ENCODE data around the gene EBF3. TPM values are rescaled to one million over a fixed set of nuclear protein-coding genes. Genes with fewer than 3 reads are reported as not detected.

Gene EBF3
- total RNA-seq, 1 donor from 2014 or later, result 0.53 TPM

DNA sequence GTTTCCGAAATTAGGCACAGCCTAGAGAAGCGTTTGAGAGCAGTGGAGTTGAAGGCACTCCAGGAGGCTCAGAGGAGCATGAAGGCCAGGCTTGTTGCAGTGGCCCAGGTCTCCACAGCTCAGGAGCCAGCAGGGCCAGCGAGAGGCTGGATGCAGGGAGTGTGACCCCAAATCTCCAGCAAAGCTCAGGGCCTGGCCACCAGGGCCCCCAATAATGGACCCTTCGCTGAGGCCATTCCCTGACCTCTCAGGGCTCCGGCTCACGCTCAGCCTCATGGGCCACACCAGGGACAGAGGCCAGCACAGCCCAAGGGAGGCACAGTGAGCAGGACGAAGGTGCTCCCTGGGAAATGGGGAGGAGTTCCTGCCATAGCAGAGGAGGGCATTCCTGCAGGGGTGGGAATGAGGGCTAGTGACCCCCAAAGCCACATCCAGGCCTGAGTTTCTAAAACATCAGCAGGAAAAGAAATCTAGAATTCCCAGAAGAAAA, 47.5 kb downstream of the EBF3 start:
- TF ChIP-seq, protein P1, sequence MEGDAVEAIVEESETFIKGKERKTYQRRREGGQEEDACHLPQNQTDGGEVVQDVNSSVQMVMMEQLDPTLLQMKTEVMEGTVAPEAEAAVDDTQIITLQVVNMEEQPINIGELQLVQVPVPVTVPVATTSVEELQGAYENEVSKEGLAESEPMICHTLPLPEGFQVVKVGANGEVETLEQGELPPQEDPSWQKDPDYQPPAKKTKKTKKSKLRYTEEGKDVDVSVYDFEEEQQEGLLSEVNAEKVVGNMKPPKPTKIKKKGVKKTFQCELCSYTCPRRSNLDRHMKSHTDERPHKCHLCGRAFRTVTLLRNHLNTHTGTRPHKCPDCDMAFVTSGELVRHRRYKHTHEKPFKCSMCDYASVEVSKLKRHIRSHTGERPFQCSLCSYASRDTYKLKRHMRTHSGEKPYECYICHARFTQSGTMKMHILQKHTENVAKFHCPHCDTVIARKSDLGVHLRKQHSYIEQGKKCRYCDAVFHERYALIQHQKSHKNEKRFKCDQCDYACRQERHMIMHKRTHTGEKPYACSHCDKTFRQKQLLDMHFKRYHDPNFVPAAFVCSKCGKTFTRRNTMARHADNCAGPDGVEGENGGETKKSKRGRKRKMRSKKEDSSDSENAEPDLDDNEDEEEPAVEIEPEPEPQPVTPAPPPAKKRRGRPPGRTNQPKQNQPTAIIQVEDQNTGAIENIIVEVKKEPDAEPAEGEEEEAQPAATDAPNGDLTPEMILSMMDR (IDR thresholded peaks at IDR 0.05), result no peak
- Histone ChIP-seq H3K4me3 (no peak overlapping the region), H3K27me3 (ENCODE audit: low read depth) (no peaks in the 10 kb centered on the region), H3K36me3 (no peaks in the 10 kb centered on the region), H3K9me3 (no peaks in the 10 kb centered on the region), H3K27ac (no peak overlapping the region), H3K4me1 (no peaks in the 10 kb centered on the region)
- intact Hi-C loops (cut with DNase I), result no loop called here
- no peak for ATAC-seq
- no peak for DNase-seq

DNA sequence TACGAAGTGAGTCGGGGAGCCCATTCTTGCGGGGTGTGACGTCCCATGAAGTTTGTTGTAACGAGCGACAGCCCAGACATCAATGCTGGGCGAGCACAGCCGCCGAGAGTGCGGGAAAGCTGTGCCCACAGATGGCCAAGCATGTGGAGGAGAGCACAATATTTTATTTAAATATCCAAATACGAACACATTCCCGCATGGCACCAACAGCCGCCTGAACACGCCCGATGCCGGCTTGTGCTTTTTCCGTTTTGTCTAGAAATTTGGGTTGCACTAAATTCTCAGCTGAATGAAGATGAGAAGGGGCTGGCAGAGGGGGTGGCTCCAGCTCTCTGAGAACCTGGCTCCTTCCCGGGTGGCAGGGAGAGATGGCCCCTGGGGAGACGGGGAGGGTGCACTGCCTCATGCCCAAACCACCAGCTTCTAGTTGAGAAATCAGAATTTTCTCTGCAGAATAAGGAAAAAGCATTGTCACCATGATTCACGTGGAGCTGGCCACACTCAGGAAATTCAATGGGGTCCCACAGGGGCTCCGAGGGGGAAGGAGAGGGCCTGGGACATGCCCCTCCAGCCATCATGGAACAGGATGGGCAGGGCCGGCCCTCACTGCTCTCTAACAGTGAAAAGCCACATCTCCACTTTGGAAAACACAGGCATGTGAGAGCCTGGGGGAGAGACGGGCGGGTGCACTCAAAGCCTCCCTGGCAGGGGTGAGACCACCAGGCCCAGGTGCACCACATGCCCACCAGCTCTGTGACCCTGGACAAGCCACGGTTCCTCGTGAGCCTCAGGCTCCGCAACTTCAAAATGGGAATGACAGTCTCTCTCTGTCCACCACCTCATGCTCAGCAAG, 48.3 kb downstream of the EBF3 start:
- H3K4me3 ChIP-seq, result no peak overlapping the region
- no peaks in the 10 kb centered on the region for H3K4me1 ChIP-seq
- intact Hi-C loops (cut with DNase I), result no loop called here
- ATAC-seq, result no peak
- no peak for DNase-seq
- H3K27me3 ChIP-seq (ENCODE audit: low read depth), result no peaks in the 10 kb centered on the region
- H3K9me3 ChIP-seq, result no peaks in the 10 kb centered on the region
- H3K27ac ChIP-seq, result no peak overlapping the region
- H3K36me3 ChIP-seq, result no peaks in the 10 kb centered on the region
- TF ChIP-seq, protein P1 (IDR thresholded peaks at IDR 0.05), result no peak

DNA sequence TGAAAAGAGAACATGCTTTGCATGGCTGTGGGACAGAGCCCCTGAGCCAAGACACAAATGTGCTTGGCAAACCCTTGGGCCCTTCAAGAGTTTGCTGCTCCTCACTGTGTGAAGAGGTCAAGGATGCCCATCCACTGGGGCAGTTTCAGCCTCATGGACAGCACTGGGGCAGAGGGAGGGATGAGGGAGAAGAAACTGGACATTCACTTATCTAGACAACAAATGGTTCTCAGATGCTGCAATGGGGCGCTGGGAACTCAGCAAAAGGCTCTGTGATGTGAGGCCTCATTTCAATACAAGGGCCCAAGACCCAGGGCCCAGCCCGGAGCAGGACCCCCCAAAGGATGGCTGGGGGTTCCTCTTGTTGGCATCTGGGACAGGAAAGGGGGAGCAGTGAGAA, 49.1 kb downstream of the EBF3 start:
- Histone ChIP-seq H3K9me3 (no peaks in the 10 kb centered on the region), H3K27me3 (ENCODE audit: low read depth) (no peaks in the 10 kb centered on the region), H3K36me3 (no peaks in the 10 kb centered on the region), H3K27ac (no peak overlapping the region), H3K4me3 (no peak overlapping the region), H3K4me1 (no peaks in the 10 kb centered on the region)
- intact Hi-C loops (cut with DNase I), result no loop called here
- TF ChIP-seq, protein P1 (IDR thresholded peaks at IDR 0.05), result no peak
- no peak for DNase-seq
- no peak for ATAC-seq

DNA sequence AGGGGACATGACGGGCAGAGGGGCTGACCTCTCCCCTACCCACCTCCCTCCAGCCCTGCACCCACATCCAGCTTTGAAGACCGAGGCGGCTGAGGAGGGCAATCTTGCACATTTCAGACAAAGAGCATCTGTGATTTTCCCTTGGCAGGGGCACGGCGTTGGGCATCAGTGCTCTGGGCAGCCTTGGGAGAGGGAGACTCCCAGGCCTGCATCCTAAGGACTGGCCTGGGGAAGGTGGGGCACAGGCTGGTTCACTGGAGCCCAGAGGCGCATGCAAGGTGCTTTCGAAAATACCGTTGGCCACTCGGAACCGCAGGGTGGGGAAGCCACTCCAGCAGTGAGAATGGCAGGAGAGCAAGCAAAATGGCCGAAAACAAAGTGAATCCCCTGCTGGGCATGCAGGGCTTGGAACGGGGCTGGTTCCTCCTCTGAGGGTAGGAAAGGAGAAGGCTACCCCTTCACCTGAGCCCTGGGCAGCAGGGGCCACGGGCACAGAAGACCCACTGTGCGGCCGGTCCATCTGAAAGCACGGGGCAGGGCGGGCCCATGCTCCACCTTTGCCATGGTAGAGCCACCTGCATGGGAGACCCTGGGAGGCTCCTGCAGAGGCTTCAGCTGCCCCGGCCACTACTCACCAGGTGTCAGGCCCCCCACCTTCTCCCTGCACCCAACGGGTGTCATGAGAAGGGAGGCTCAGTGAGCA, 49.8 kb downstream of the EBF3 start:
- no peaks in the 10 kb centered on the region for H3K4me1 ChIP-seq
- no peak overlapping the region for H3K27ac ChIP-seq
- DNase-seq (no peak), ATAC-seq (no peak)
- intact Hi-C loops (cut with DNase I), result no loop called here
- TF ChIP-seq, protein P1 (IDR thresholded peaks at IDR 0.05), result no peak
- H3K4me3 ChIP-seq, result no peak overlapping the region
- H3K36me3 ChIP-seq, result no peaks in the 10 kb centered on the region
- H3K9me3 ChIP-seq, result no peaks in the 10 kb centered on the region
- H3K27me3 ChIP-seq (ENCODE audit: low read depth), result peaks cover 4% of the 10 kb centered on the region

DNA sequence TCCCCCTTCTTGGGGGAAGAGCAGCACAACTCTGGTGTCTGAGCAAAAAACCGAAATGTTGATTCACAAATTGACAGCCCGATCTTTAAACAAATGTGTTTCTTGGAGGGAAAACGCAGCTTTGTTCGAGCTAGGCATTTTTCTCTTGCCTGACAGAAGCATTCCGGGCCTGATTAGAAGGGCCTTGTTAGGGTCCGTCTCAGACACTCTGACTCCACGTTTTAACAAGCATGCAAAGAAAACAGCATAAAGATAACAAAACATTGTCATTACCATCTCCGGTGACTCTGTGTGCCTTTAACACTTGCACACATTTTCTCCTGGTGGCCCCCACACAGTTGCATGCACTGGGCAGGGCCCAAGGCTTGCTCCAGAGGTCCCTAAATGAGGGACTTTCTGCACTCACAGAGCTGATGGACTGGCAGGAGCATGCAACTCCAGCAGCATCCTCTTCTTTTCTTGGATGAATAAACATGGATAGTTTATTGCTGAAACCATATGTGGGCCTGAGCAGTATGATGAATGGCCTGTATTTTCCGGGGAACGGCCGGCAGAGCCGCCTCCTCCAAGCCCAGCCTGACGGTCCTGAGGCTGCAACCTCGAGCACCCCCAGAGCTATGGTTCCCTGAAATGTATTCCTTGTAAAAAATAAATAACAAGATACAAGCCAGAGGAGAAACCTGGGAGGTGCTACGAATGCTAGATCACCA, 50.9 kb downstream of the EBF3 start:
- H3K4me1 ChIP-seq, result no peaks in the 10 kb centered on the region
- DNase-seq (no peak), ATAC-seq (no peak)
- intact Hi-C loops (cut with DNase I), result no loop called here
- TF ChIP-seq, protein P1 (IDR thresholded peaks at IDR 0.05), result no peak
- H3K36me3 ChIP-seq, result no peaks in the 10 kb centered on the region
- no peak overlapping the region for H3K4me3 ChIP-seq
- H3K27ac ChIP-seq, result no peak overlapping the region
- no peaks in the 10 kb centered on the region for H3K9me3 ChIP-seq
- peaks cover 6% of the 10 kb centered on the region for H3K27me3 ChIP-seq (ENCODE audit: low read depth)

Data from lower lobe of right lung (tissue), 2 donors.